ENCODE data around the gene ARHGAP28.

ARHGAP28 gene

DNA sequence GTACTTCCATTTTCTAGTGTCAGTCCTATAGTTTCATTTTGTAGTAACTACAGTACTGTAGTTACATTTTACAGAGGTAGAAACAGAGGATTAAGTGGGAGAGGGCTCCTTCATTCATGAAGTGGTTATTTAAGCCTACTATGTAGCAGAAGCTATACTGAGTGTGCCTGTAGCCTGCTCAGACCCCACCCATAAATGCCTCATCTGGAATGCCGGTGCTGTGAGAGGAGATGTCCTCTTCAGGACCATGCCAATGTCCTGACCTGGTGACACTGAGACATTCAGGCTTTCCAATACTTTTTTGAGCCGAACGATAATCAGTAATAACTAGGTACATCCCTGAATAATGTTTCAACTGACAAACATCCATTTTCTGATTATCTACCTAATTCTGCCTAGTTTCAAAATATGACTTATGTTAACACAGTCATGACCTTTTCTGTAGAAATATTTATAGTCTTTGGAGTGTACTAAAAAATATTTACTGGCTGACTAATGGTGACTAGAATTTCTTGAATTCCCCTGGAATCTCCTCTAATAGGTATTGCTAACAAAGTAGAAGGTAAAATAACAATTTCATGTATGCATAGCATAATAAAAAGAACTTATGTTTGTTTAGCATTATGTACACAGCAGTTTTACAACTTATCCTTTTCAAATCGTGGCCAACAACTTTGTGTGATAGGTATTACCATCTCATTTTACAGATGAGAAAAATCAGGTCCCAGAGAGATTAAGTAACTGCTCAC lies 10.2 kb upstream of the ARHGAP28 start:
- in situ Hi-C loops (cut with HindIII; ENCODE audit: low pct_ligation_motif_present, low sequenced_read_pairs), result no loop called here
- Histone ChIP-seq H3K27me3 (replicated peaks) (no peaks in the 10 kb centered on the region), H3K27ac (no peak overlapping the region), H3K36me3 (replicated peaks) (no peaks in the 10 kb centered on the region), H3K4me3 (ENCODE audit: low read depth, low read length) (no peak overlapping the region)
- DNase-seq, result no peak
- TF ChIP-seq, protein P1, sequence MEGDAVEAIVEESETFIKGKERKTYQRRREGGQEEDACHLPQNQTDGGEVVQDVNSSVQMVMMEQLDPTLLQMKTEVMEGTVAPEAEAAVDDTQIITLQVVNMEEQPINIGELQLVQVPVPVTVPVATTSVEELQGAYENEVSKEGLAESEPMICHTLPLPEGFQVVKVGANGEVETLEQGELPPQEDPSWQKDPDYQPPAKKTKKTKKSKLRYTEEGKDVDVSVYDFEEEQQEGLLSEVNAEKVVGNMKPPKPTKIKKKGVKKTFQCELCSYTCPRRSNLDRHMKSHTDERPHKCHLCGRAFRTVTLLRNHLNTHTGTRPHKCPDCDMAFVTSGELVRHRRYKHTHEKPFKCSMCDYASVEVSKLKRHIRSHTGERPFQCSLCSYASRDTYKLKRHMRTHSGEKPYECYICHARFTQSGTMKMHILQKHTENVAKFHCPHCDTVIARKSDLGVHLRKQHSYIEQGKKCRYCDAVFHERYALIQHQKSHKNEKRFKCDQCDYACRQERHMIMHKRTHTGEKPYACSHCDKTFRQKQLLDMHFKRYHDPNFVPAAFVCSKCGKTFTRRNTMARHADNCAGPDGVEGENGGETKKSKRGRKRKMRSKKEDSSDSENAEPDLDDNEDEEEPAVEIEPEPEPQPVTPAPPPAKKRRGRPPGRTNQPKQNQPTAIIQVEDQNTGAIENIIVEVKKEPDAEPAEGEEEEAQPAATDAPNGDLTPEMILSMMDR (IDR thresholded peaks at IDR 0.05; ENCODE audit: low read depth, low read length, missing control alignments), result no peak

DNA sequence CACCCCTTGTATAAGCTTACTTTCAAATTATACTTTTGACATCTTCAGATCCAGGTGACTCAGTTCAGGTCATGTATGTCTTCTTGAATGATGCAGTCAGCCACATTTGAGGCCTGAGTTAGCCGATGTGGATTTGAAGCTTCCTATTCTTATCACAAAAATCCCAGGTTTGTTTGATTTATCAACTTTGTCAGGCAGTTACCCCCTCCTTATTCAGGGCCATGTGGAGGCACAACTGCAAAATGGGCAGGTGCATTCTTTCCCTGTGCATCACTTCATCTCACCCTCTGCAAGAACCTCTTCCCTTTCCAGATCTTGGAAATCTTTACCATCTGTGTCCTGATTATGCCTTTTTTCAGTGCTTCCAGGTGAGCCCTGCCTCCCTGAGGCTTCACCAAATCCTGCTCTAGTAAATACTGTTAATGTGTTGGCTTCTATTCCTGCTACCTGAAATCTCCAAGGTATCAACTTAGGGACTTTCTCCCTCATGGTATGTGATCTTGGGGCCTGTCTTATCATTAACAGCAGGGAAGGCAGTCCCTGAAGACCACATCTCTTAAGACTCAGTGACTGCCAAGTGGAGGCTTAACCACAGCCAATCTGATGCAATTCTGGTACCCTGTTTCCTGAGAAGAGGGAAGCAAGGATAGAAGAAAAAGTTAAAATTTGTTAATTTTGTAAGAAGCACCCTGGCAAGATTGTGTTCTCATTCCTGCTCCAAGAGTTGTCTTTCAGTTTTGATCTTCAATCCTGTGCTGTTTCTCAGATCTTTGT lies 9.4 kb upstream of the ARHGAP28 start:
- TF ChIP-seq, protein P1 (IDR thresholded peaks at IDR 0.05; ENCODE audit: low read depth, low read length, missing control alignments), result no peak
- no peak for DNase-seq
- Histone ChIP-seq H3K36me3 (replicated peaks) (no peaks in the 10 kb centered on the region), H3K27me3 (replicated peaks) (no peaks in the 10 kb centered on the region), H3K4me3 (ENCODE audit: low read depth, low read length) (no peak overlapping the region), H3K27ac (no peak overlapping the region)
- in situ Hi-C loops (cut with HindIII; ENCODE audit: low pct_ligation_motif_present, low sequenced_read_pairs), result no loop called here

DNA sequence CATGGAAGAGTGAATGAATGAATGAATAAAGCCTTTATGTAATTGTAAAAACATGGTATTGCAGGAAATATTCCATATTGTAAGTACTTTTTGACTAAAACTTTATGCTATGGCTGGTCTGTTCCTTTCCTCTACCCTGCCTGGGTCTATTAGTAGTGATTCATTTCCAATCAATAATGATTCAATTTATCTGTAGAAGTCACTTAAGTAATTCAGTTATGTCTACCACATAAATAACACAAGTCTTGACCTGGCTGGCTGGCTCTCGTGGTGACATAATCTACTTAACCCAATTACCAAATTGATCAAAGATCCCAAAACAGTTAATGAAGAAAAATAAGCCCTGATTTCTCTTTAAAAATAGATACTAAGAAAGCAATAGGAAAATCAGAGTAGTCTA lies 7.8 kb upstream of the ARHGAP28 start:
- TF ChIP-seq, protein P1 (IDR thresholded peaks at IDR 0.05; ENCODE audit: low read depth, low read length, missing control alignments), result no peak
- Histone ChIP-seq H3K27ac (no peak overlapping the region), H3K4me3 (ENCODE audit: low read depth, low read length) (no peak overlapping the region), H3K36me3 (replicated peaks) (no peaks in the 10 kb centered on the region), H3K27me3 (replicated peaks) (no peaks in the 10 kb centered on the region)
- in situ Hi-C loops (cut with HindIII; ENCODE audit: low pct_ligation_motif_present, low sequenced_read_pairs), result no loop called here
- no peak for DNase-seq

DNA sequence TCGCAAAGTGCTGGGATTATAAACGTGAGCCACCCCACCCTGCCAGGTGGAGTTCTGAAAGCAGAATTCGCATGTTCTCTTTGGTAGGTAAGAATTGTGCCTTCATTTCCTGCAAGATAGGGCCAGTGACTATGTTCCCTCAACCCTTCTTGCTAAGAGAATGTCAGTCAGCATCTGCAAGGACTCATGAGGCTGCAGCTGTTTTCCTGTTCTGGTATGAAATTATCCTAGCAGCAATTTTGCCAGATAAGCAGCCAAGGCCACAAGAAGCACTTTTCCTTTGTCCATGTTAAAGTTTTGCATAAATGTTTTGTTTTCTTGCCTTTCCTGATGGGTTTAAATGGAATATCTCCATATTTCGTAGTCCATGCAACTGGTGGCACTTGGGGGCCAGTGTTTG lies 6.8 kb upstream of the ARHGAP28 start:
- H3K4me3 ChIP-seq (ENCODE audit: low read depth, low read length), result no peak overlapping the region
- TF ChIP-seq, protein P1 (IDR thresholded peaks at IDR 0.05; ENCODE audit: low read depth, low read length, missing control alignments), result no peak
- no peak overlapping the region for H3K27ac ChIP-seq
- in situ Hi-C loops (cut with HindIII; ENCODE audit: low pct_ligation_motif_present, low sequenced_read_pairs), result no loop called here
- H3K36me3 ChIP-seq (replicated peaks), result no peaks in the 10 kb centered on the region
- DNase-seq, result no peak
- no peaks in the 10 kb centered on the region for H3K27me3 ChIP-seq (replicated peaks)

DNA sequence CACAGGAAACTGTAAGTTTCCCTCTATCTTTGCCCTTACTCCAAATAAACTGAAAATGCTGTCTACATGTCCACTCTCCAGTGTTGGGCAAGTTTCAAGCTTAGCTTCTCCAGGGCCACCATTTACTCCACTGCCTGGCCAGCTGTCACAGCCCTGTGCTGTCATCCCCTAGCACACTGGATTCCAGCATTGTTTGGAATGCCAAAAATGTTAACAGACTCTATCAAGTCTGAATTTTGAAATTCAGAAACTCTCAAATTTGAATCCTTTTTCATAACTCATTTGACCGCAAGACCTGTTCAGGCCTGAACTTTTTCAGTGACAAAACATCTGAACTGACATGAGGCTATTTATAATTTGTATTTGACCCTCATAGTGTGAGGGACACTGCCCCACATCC lies 5.2 kb upstream of the ARHGAP28 start:
- in situ Hi-C loops (cut with HindIII; ENCODE audit: low pct_ligation_motif_present, low sequenced_read_pairs), result no loop called here

More for the DNA sequence above, 5.2 kb upstream of the ARHGAP28 start:
- H3K27me3 ChIP-seq (replicated peaks), result no peaks in the 10 kb centered on the region
- no peak for DNase-seq
- H3K36me3 ChIP-seq (replicated peaks), result no peaks in the 10 kb centered on the region
- TF ChIP-seq, protein P1 (IDR thresholded peaks at IDR 0.05; ENCODE audit: low read depth, low read length, missing control alignments), result no peak
- no peak overlapping the region for H3K4me3 ChIP-seq (ENCODE audit: low read depth, low read length)
- no peak overlapping the region for H3K27ac ChIP-seq
